HFF-Myc (cell line): ENCODE data around the gene TGM3.
"Not testable (repeated sequence)": the region's sequence is repeated elsewhere in the genome, so short reads cannot be mapped to it uniquely, and the experiment has no call there.

Experiments
- DNase-seq: peaks from one replicate; pipeline ENCODE4 v3.0.0-alpha.2; 2011; ENCODE audit warnings: low read depth; ENCODE audit errors: extremely low read depth
- H3K4me3 ChIP-seq: replicated peaks from 2 replicates; pipeline ENCODE4 v1.5.1; 2011; ENCODE audit warnings: low read depth, mild to moderate bottlenecking, control low read depth, low read length
- CTCF ChIP-seq: IDR thresholded peaks from 2 replicates; pipeline ENCODE4 v1.5.1; 2012; ENCODE audit warnings: mild to moderate bottlenecking, low read depth, low read length, control low read depth; ENCODE audit errors: missing control alignments

TGM3 gene

GRCh38 chr20:2264118-2264517 lies 31.7 kb upstream of the TGM3 start:
- DNase-seq = no peak
- H3K4me3 ChIP-seq = no peak overlapping the region
- TF ChIP-seq CTCF = no peak

GRCh38 chr20:2264621-2265374 lies 31.0 kb upstream of the TGM3 start:
- H3K4me3 ChIP-seq, DNase-seq: not testable (repeated sequence)

GRCh38 chr20:2273634-2274302 lies 22.0 kb upstream of the TGM3 start:
- no peak for TF ChIP-seq CTCF
- no peak for DNase-seq
- no peak overlapping the region for H3K4me3 ChIP-seq

DNA sequence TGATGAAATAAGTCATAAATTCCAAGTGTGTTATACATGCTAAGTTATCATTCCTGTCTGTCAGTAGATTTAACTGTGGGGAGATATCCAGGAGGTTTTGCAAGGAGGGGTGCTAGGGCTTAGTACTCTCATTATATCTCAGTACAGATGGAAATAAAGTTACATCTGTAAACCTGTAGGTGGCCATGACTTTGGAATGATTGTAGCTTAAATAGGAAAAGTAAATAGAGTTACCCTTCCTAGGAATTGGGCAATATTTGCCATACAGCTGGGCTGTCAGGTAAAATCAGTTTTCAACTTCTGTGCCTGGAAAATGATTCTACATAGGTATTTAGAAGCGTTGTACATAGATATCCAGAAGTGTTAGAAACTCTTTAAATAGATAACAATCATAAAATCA lies 19.8 kb upstream of the TGM3 start:
- H3K4me3 ChIP-seq = no peak overlapping the region
- DNase-seq = no peak
- TF ChIP-seq CTCF = no peak

DNA sequence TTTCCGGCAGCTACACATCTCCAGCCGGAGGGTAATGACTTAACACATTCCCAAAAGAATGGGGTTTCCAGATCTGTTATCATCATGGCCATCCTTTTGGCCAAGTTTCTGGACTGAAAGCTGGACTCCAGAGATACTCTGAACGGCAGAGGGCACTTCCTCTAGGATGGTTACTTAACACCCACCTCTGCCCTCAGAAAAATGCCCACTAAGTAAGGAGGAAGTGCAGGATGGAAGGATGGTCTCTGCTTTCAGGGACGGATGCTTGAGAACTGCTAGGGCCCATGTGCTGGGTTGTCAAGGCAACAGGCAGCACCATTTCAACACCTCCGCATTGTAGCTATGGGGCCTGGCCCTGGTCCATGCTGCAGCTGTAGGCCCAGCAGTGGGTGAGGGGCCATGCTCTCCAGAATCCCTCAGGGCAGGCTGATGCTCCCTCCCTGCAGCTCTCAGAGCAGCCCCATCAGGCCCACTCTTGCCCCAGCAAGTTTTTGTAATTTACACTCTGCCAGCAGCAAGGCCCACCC lies 16.5 kb upstream of the TGM3 start:
- H3K4me3 ChIP-seq = no peak overlapping the region
- TF ChIP-seq CTCF = no peak
- DNase-seq = peak; percentile 27

DNA sequence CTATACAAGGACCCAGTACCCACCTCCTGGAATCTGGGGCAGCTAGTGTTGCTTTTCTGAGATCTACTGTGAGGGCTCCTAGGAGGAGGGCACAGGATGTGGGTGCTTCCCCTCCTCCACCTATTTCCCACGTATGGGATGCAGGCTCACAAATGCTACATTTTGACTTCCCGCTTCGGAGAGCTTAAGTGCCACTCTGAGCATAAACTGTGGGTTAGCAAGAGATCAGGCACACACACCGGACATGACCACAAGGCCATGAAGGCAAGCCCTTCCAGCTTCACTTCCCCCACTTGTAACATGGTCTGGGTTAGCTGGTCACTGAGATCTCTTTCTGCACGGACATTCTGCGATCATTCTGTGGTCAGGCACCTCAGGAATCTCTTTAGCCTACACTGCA lies 15.7 kb upstream of the TGM3 start:
- no peak for DNase-seq
- TF ChIP-seq CTCF = no peak

GRCh38 chr20:2281563-2281962 lies 14.2 kb upstream of the TGM3 start:
- DNase-seq = no peak
- no peak overlapping the region for H3K4me3 ChIP-seq
- TF ChIP-seq CTCF = no peak

More for the DNA sequence above, 15.7 kb upstream of the TGM3 start:
- H3K4me3 ChIP-seq = no peak overlapping the region
